ENCODE data around the gene METTL21C.

DNA sequence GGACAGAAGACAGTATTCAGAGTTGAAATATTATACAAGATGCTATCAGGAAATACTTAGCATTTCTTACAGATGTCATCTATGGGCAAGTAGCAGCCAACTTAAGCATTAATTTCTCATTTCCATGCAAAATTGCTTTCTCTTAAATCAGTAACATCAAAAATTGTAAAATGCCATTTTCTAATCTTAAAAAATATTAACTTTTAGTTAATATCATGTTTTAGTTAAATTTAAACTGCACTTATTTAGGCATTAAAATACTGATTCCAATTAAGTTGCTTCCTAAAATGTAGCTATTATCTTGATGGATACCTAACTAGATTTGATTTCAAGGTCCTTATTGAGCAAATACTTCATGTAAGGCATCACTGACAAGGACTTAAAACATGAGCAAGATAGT, 27.8 kb downstream of the METTL21C start:
- TF ChIP-seq POLR2AphosphoS5 (IDR thresholded peaks at IDR 0.05) (no peak), POLR2A (IDR thresholded peaks at IDR 0.05) (no peak)
